NT2/D1 (cell line): Measurements from ENCODE around the gene SDK2.

Source experiments
- YY1 ChIP-seq: IDR thresholded peaks from 2 replicates; pipeline ENCODE4 v1.6.1; 2011; ENCODE audit not compliant: insufficient read length, insufficient read depth
- ZNF274 ChIP-seq: IDR thresholded peaks from 2 replicates; pipeline ENCODE4 v1.6.1; 2011; ENCODE audit warnings: mild to moderate bottlenecking, low read depth, low read length

DNA sequence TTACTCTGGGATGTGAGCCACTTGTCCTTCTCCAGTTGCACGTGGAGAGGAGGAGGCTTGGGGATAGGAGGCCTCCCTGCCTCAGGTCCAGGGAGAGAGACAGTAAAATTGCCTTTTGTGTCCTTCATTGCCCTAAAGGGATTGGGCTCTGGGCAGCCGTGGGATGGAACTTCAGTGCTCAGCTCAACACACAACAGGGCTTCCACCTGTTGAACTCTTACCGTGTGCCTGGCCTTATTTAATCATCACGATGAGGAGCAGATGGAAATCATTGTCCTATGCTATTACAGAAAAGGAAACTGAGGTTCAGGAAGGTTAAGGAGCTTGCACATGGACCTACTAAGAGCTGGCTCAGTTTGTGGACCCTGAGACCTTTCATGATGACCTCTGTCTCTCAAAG is 240.0 kb downstream of the SDK2 start:
- TF ChIP-seq YY1 (no peak), ZNF274 (no peak)
